ENCODE measurements around the gene ADM2. TPM values are rescaled to one million over a fixed set of nuclear protein-coding genes. Genes with fewer than 3 reads are reported as not detected.
"Not testable (repeated sequence)": the region's sequence is repeated elsewhere in the genome, so short reads cannot be mapped to it uniquely, and the experiment has no call there.

The ADM2 gene
- total RNA-seq, 4 donors from 2014 or later, result not detected

GRCh38 chr22:50517495-50518260, 36.3 kb downstream of the ADM2 start:
- WGBS, 2 donors, result 82 to 84% methylated on average over 18 to 19 of the region's 20 CpGs
- H3K27me3 ChIP-seq, result no peaks in the 10 kb centered on the region
- TF ChIP-seq POLR2A (IDR thresholded peaks at IDR 0.05) (no peak), EP300 (IDR thresholded peaks at IDR 0.05) (no peak), CTCF (IDR thresholded peaks at IDR 0.05) (no peak)
- no peak overlapping the region for H3K27ac ChIP-seq
- no peaks in the 10 kb centered on the region for H3K4me1 ChIP-seq
- no peak overlapping the region for H3K4me3 ChIP-seq
- DNase-seq (ENCODE audit: low spot score in 2 of 2), result no peak
- H3K9me3 ChIP-seq, result no peaks in the 10 kb centered on the region
- peaks cover 0 to 80% (median 45%) of the 10 kb centered on the region in 3 donors for H3K36me3 ChIP-seq

GRCh38 chr22:50518606-50519005, 37.3 kb downstream of the ADM2 start:
- no peak for DNase-seq (ENCODE audit: low spot score in 2 of 2)
- WGBS, 2 donors, result 83 to 93% methylated on average over 7 of the region's 7 CpGs
- no peaks in the 10 kb centered on the region for H3K27me3 ChIP-seq
- peaks cover 0 to under 1% (median 0%) of the 10 kb centered on the region in 4 donors for H3K4me1 ChIP-seq
- H3K36me3 ChIP-seq, result peaks cover 0 to 90% (median 52%) of the 10 kb centered on the region in 3 donors
- no peak overlapping the region for H3K27ac ChIP-seq
- no peak for TF ChIP-seq CTCF (IDR thresholded peaks at IDR 0.05)
- no peak overlapping the region for H3K4me3 ChIP-seq
- H3K9me3 ChIP-seq, result no peaks in the 10 kb centered on the region

- WGBS, 2 donors, result 89 to 95% methylated on average over 4 to 8 of the region's 8 CpGs
- Histone ChIP-seq H3K4me1 (peaks cover 0 to 6% (median 4%) of the 10 kb centered on the region in 4 donors), H3K36me3 (peaks cover 0 to 95% (median 54%) of the 10 kb centered on the region in 3 donors), H3K27ac (no peak overlapping the region), H3K9me3 (no peaks in the 10 kb centered on the region), H3K4me3 (no peak overlapping the region), H3K27me3 (no peaks in the 10 kb centered on the region)
- TF ChIP-seq CTCF (IDR thresholded peaks at IDR 0.05) (no peak), POLR2A (IDR thresholded peaks at IDR 0.05) (no peak), EP300 (IDR thresholded peaks at IDR 0.05) (no peak)
- no peak for DNase-seq (ENCODE audit: low spot score in 2 of 2)
Measured at GRCh38 chr22:50519151-50519550, 37.8 kb downstream of the ADM2 start.

- H3K9me3 ChIP-seq; H3K27ac ChIP-seq; H3K27me3 ChIP-seq; DNase-seq (ENCODE audit: low spot score in 2 of 2); H3K4me3 ChIP-seq: not testable (repeated sequence)
- H3K4me1 ChIP-seq, result peaks cover 0 to 16% (median 10%) of the 10 kb centered on the region in 4 donors
- H3K36me3 ChIP-seq, result peaks cover 0 to 87% (median 54%) of the 10 kb centered on the region in 3 donors
- 98 to 100% methylated on average over 8 of the region's 8 CpGs for whole genome bisulfite sequencing, 2 donors
Measured at GRCh38 chr22:50520184-50520583, 38.8 kb downstream of the ADM2 start.

- peaks cover 0 to 82% (median 54%) of the 10 kb centered on the region in 3 donors for H3K36me3 ChIP-seq
- no peak for TF ChIP-seq CTCF (IDR thresholded peaks at IDR 0.05)
- TF ChIP-seq EP300 (IDR thresholded peaks at IDR 0.05), result no peak
- TF ChIP-seq POLR2A (IDR thresholded peaks at IDR 0.05), result no peak
- H3K9me3 ChIP-seq, result no peaks in the 10 kb centered on the region
- no peak overlapping the region for H3K27ac ChIP-seq
- no peak overlapping the region for H3K4me3 ChIP-seq
- no peak for DNase-seq (ENCODE audit: low spot score in 2 of 2)
- peaks cover 0 to 16% (median 10%) of the 10 kb centered on the region in 4 donors for H3K4me1 ChIP-seq
- H3K27me3 ChIP-seq, result no peaks in the 10 kb centered on the region
- WGBS, 2 donors, result 90 to 95% methylated on average over 13 of the region's 13 CpGs
Measured at GRCh38 chr22:50520826-50521453, 39.6 kb downstream of the ADM2 start.
